Measurements from ENCODE around the gene CD3G.

The CD3G gene

GRCh38 chr11:118328745-118329144 lies 15.4 kb upstream of the CD3G start:
- no peak for DNase-seq

- DNase-seq: no peak
These were observed 9.4 kb upstream of the CD3G start for GRCh38 chr11:118334745-118335144.

GRCh38 chr11:118338637-118339061 lies 5.5 kb upstream of the CD3G start:
- DNase-seq: no peak

GRCh38 chr11:118339281-118339961 lies 4.7 kb upstream of the CD3G start:
- no peak for DNase-seq

GRCh38 chr11:118340449-118340848 lies 3.7 kb upstream of the CD3G start:
- no peak for DNase-seq

GRCh38 chr11:118341261-118341660 lies 2.9 kb upstream of the CD3G start:
- DNase-seq: no peak

GRCh38 chr11:118341815-118342489 lies 2.2 kb upstream of the CD3G start:
- no peak for DNase-seq

GRCh38 chr11:118342503-118343161 lies 1.5 kb upstream of the CD3G start, which contains the start of gene CD3D:
Gene CD3D, minus strand, starts transcription at chr11:118342705. Its CDS starts 98 bp downstream, at chr11:118342607.
- DNase-seq: no peak

GRCh38 chr11:118343248-118343647 lies 896 bp upstream of the CD3G start:
- DNase-seq: no peak

GRCh38 chr11:118349475-118349874 lies 5.3 kb downstream of the CD3G start:
- no peak for DNase-seq

- peak; percentile 28 for DNase-seq
These were observed 9.1 kb downstream of the CD3G start for GRCh38 chr11:118353084-118353710.

GRCh38 chr11:118358071-118358470 lies 13.9 kb downstream of the CD3G start:
- peak; percentile 4 for DNase-seq

- peak; percentile 93 for DNase-seq
These were observed 15.3 kb downstream of the CD3G start, which contains the start of gene UBE4A for GRCh38 chr11:118359295-118359958. Gene UBE4A, plus strand, starts transcription at chr11:118359600. Its CDS starts 5,481 bp downstream, at chr11:118365081.

- DNase-seq: no peak
These were observed 20.9 kb downstream of the CD3G start for GRCh38 chr11:118364956-118365615.

- DNase-seq: no peak
These were observed 22.1 kb downstream of the CD3G start for GRCh38 chr11:118366287-118366686.

- DNase-seq: no peak
These were observed 26.6 kb downstream of the CD3G start for GRCh38 chr11:118370774-118371173.

- no peak for DNase-seq
These were observed 29.1 kb downstream of the CD3G start for GRCh38 chr11:118373263-118373662.

- no peak for DNase-seq
These were observed 29.7 kb downstream of the CD3G start for GRCh38 chr11:118373871-118374270.

GRCh38 chr11:118374729-118375128 lies 30.6 kb downstream of the CD3G start:
- DNase-seq: no peak

- DNase-seq: no peak
These were observed 31.8 kb downstream of the CD3G start for GRCh38 chr11:118375978-118376377.

GRCh38 chr11:118379497-118379896 lies 35.4 kb downstream of the CD3G start:
- DNase-seq: no peak

- no peak for DNase-seq
These were observed 36.4 kb downstream of the CD3G start for GRCh38 chr11:118380571-118380970.

All from fibroblast of upper back skin (primary cell).